ACHN (cell line): ENCODE measurements around the gene LRRC4C.

Experiments
- DNase-seq: peaks from one replicate; pipeline ENCODE4 v3.0.0-alpha.2; 2015
- in situ Hi-C: cut with HindIII; loops from 2 replicates; pipeline ENCODE4 v1.10.0; 2017; ENCODE audit warnings: low sequenced_read_pairs, low pct_ligation_motif_present, low pct_unique_long_range_greater_than_20kb

LRRC4C gene

DNA sequence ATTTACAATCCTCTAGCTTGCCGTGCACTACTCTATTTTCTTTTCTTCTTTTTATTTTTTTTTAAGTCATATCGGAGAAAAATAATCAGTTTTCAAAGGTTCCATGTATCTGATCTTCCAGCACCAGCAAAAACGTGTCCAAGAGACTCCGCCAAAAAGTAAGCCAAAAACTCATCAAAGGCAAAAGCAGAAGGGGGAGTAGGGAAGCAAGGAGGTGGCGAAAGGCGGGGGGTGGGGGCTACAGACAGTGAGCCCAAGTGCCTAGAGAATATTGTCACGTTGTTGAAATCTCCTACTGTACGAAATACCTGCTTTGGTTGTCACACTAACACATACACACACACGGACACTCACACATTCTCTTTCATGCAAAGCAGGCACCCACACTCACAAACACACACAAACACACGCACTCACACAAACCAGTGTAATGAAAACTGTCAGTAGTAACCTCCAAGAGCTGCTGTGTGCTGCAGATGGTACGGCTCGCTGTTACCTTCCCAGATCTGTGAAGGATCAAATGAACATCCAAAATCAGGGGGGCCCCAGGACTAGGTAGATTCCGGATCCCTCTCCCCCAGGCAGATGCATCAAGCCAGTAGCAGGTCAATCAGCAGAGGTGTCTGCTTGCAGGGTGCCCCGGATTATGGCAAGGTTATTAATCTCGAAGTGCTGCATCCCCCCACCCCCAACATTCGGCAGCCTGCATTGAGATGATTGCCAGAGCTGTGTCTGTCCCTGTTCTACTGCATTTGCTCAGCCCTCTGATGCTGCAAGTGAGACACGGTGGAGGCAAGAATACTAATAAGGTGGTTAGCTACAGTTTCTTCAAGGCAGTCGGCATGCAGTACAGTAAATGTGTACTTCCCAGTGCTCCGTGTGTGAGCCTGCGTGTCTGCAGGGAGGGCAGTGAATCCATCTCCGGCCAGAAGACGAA lies at the start of gene LRRC4C:
Gene LRRC4C, minus strand, starts transcription at position 188 of the 937 bp plus-strand sequence.
- in situ Hi-C loops = no loop called here
- peak; percentile 7 for DNase-seq

DNA sequence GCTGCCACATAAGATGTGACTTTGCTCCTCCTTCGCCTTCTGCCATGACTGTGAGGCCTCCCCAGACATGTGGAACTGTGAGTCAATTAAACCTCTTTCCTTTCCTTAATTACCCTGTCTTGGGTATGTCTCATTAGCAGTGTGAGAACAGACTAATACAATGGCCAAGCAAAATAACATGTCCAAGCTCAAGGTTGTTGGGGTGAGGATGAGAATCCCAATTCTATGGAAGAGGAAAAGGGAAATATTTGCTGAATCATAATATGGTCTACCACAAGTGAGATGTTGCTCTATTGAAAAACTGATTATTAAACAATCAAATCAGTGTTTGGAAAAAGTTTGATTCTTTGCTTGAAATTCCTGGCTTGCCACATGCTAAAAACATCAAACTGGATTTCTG lies 48.7 kb upstream of the LRRC4C start:
- in situ Hi-C loops = no loop called here

GRCh38 chr11:41499429-41499828 lies 40.0 kb upstream of the LRRC4C start:
- in situ Hi-C loops = no loop called here
- DNase-seq = no peak

More for the DNA sequence above, 48.7 kb upstream of the LRRC4C start:
- no peak for DNase-seq

DNA sequence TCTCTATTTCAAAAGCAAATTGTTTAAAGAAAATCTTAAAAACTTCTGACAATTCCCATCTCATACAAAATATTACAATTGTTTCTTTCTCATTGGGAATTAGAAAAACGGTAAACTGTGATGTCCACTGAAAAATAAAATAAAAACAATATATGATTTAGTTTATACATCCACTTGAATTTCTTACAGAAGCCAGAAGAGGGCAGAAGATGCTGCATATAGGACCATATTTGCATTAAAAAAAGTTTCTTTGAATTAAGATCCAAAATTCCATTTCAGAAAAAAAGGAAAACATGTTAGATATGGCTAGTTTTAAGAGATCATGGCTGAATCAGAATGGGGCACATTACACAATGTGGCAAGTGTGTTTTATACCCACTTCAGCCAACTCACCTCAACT lies 39.3 kb upstream of the LRRC4C start:
- peak; percentile 2 for DNase-seq
- in situ Hi-C loops = no loop called here

DNA sequence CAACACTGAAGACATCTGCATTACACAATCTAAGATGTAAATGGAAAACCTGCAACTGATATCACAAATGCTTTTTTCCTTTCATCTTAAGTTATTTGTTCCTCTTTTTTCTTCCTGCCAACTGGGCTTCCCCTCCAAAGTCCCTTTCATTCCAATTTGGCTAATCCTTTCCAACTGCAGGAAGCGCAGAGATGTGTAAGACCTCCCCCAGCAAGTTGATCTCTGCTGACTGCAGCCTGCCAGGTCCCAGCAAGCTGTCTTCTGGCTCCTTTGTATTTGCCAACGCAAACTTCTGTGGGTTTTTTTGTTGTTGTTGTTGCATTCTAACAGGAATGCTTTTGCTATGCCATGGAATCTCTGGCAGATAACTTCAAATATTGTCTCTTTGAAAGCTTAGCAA lies 38.5 kb upstream of the LRRC4C start:
- DNase-seq = no peak
- in situ Hi-C loops = no loop called here

DNA sequence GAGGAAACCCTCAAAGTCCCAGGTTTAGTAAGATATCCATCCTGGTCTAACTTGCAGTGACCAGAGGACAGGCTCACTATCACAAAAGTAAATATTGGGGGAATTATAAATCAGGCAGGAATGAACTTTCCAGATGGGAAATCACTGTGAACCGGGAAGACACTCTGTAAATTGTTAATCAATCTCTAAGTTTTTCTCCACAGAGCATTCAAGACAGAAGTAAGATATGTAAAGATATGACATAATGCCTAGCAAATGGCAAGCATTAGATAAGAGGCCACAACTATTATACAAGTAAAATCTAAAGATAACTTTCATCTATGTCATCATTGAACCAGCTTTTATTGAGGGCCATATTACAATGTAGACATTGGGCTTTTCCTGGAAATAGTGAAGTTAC lies 35.3 kb upstream of the LRRC4C start:
- no peak for DNase-seq
- in situ Hi-C loops = no loop called here

DNA sequence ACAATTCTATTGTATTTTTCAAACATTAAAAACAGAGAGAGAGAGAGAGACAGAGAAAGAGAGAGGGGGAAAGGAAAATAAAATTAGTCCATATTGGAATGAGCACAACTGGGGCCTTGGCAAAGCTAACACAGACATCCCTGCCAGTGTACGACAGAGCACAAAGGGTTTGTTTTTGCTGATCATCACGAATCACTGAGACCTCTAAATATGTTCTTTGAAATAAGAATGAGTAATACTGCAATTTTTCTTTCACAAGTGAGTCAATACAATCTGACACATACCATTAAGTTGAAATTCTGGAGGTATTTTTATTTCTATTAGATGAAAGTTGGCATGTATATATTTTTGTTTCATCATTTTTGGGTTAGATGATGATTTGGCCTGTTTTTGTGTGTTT lies 27.0 kb upstream of the LRRC4C start:
- DNase-seq = no peak
- in situ Hi-C loops = no loop called here

GRCh38 chr11:41483956-41484355 lies 24.5 kb upstream of the LRRC4C start:
- in situ Hi-C loops = no loop called here
- no peak for DNase-seq

GRCh38 chr11:41479179-41479578 lies 19.7 kb upstream of the LRRC4C start:
- in situ Hi-C loops = no loop called here

GRCh38 chr11:41461057-41461681 lies 1.7 kb upstream of the LRRC4C start:
- in situ Hi-C loops = no loop called here
- DNase-seq = peak; percentile 25

More at GRCh38 chr11:41479179-41479578, 19.7 kb upstream of the LRRC4C start:
- DNase-seq = no peak

DNA sequence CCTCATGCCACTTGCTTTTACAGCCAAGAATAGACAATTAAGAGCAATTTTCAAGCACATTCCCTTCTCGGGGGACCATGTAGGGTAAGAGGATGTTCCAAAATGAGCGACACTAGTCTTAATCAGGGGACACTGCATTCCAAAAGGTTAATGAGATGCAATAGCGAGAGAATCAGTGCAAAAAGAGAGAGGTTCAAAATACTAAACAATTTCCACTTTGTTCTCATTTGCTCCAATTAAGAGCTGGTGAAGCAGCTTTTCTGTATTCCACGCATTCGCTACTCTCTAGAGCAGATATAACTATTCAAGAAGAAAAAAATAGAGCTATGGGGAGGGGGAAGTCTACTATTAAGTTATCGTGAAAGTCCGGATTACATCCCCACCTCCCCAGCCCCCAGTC lies 811 bp downstream of the LRRC4C start:
- no peak for DNase-seq
- in situ Hi-C loops = no loop called here

- in situ Hi-C loops = no loop called here
- no peak for DNase-seq
These were observed 1.3 kb downstream of the LRRC4C start for GRCh38 chr11:41458154-41458553.

GRCh38 chr11:41457216-41458014 lies 2.0 kb downstream of the LRRC4C start:
- in situ Hi-C loops = no loop called here
- no peak for DNase-seq

DNA sequence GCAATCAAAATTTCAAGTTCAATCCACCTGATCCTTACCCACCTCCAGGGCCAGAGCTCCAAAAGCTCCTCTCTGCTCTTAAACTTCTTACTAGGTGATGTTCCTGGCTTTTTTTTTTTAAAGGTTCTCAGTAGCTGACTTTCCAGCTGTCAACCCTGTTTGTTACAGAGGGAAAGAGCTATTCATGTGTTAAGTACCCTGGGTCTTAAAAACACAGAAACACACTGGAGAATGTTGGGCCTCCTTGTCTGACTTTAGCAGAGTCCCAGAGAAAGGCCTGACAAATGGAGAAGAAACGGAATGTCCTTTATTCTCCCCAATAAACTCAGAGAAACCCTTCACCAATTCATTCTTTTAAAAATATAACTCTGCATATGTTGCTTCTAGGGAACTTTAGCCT lies 3.2 kb downstream of the LRRC4C start:
- no peak for DNase-seq
- in situ Hi-C loops = no loop called here

GRCh38 chr11:41451011-41451410 lies 8.4 kb downstream of the LRRC4C start:
- in situ Hi-C loops = no loop called here
- DNase-seq = no peak

- in situ Hi-C loops = loop anchor here (25.0 kb wide), 1 partner anchor 212 kb away; no protein-coding TSS in a partner anchor
- no peak for DNase-seq
These were observed 9.9 kb downstream of the LRRC4C start for GRCh38 chr11:41449483-41450050.

DNA sequence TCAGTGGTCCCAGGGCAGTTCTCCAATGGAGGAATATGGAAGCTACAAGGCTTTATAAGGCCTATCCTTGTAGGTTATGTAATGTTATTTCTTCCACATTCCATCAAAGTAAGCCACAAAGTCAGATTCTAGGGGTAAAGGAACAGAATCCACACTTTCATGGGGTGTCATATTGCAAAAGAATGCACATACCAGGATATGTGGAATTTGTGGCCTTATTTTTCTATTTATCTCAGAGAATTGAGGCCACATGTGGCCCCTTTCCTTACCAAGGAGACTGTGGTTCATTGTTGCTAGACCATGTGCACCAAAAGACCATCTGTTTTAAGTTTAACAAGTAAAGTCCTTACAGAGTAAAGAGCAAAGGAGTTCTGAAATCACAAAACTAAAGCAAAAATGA lies 12.9 kb downstream of the LRRC4C start:
- in situ Hi-C loops = loop anchor here (25.0 kb wide), 1 partner anchor 209 kb away; no protein-coding TSS in a partner anchor
- peak; percentile 18 for DNase-seq

- in situ Hi-C loops = loop anchor here (25.0 kb wide), 1 partner anchor 209 kb away; no protein-coding TSS in a partner anchor
These were observed 13.3 kb downstream of the LRRC4C start for GRCh38 chr11:41446107-41446506.

More at GRCh38 chr11:41446107-41446506, 13.3 kb downstream of the LRRC4C start:
- DNase-seq = peak; percentile 79
